ENCODE data around the gene ZNF319. TPM values are rescaled to one million over a fixed set of nuclear protein-coding genes. Genes with fewer than 3 reads are reported as not detected.

Gene ZNF319
- total and polyA plus RNA-seq, 2 of the 4 experiments (the other 2 are of a cell fraction) = 0.90 to 6.3 TPM

DNA sequence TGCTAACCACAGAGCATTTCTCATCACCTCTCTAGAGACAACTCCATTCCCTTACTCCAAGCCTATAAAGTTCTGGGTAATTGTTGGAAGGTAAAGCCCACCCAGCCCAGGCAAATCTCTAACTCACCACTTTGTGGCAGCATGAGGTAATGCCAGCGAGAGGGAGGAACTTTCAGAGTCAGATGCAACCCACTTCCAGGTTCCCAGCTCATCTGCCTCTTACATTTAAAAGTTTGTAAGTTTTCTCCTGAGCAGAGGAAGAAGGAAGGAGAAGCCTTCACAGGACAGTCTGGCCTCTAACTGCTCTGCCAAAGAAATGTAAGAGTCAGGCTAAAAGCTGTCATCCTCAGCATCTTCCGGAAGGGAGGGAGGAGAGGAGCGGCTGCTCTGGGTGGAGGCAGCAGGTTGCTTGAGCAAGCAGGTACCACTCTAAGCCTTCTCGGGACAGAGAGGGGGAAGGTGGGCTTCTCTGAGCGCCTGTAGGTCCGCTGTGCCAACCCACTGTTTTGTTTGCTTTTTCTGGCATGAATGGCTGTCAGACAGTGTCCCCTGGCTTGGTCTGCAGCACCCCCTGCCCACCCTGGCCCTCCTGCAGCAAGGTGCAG lies 1.0 kb downstream of the ZNF319 start:
- peak overlapping the region; percentile 85 for H3K4me2 ChIP-seq (ENCODE audit: low read depth, low read length)
- no peak for ATAC-seq (ENCODE audit: low read depth)
- peaks cover 40% of the 10 kb centered on the region; the same call in 1 of the 2 replicates for H3K36me3 ChIP-seq (ENCODE audit: control insufficient read depth, insufficient read depth, low read length)
- H3K56ac ChIP-seq (ENCODE audit: extremely low read depth, insufficient read depth, low read length) = no peak overlapping the region
- BruUV-seq (replicated peaks) = no TSS peak
- no peak overlapping the region for H2BK20ac ChIP-seq (ENCODE audit: low read depth, low read length)
- H2AK5ac ChIP-seq (ENCODE audit: low read depth, low read length) = peak overlapping the region; percentile 72
- H4K20me1 ChIP-seq (ENCODE audit: insufficient read depth, low read length) = peaks cover 14% of the 10 kb centered on the region
- no peak overlapping the region for H4K91ac ChIP-seq (ENCODE audit: insufficient read depth, low read depth, low read length)
- peaks cover 18 to 60% of the 10 kb centered on the region in 2 experiments for H3K79me1 ChIP-seq (ENCODE audit: low read depth in 1 of 2, low read length in 2 of 2)
- H3K23ac ChIP-seq (ENCODE audit: low read depth, low read length) = peak overlapping the region; percentile 13
- H2BK120ac ChIP-seq (ENCODE audit: low read depth, low read length) = no peak overlapping the region
- H2AK9ac ChIP-seq (replicated peaks; ENCODE audit: low read depth, low read length, poor library complexity) = peak overlapping the region; percentile 95
- no peak overlapping the region for H2BK15ac ChIP-seq (ENCODE audit: low read depth, low read length)
- H3K9me3 ChIP-seq (ENCODE audit: control insufficient read depth, insufficient read depth, low read length) = no peaks in the 10 kb centered on the region
- no peak overlapping the region for H4K5ac ChIP-seq (ENCODE audit: low read depth, low read length)
- H2AFZ ChIP-seq (replicated peaks; ENCODE audit: low read length, poor library complexity) = peak overlapping the region; percentile 93
- peak overlapping the region; percentile 33 for H2BK5ac ChIP-seq (ENCODE audit: low read depth, low read length, poor library complexity, severe bottlenecking)
- in situ Hi-C loops (cut with MboI; ENCODE audit: low sequenced_read_pairs) = no loop called here
- H3K9ac ChIP-seq (ENCODE audit: low read depth, low read length) = peak overlapping the region; percentile 77
- dilution Hi-C loops (cut with HindIII; ENCODE audit: low sequenced_read_pairs, unreplicated experiment) = no loop called here
- peak overlapping the region in 1 of 2 experiments; percentile 35; a peak in 1 of 4 replicates for H4K8ac ChIP-seq (ENCODE audit: low read depth in 2 of 2, low read length in 2 of 2)
- peak overlapping the region; percentile 70; the same call in 1 of the 2 replicates for H3K14ac ChIP-seq (replicated peaks; ENCODE audit: low read depth, low read length)
- peak overlapping the region; percentile 36 for H3K27ac ChIP-seq (ENCODE audit: insufficient read depth, low read length)
- WGBS, 2 experiments (ENCODE audit: extremely low coverage in 2 of 2, insufficient read length in 1 of 2) = no CpG with 5 or more reads among the region's 6 CpGs
- H3K4me3 ChIP-seq (ENCODE audit: insufficient read depth, low read depth, low read length) = peak overlapping the region; percentile 59
- H3K18ac ChIP-seq (ENCODE audit: low read depth, low read length) = no peak overlapping the region
- H3K4me1 ChIP-seq (ENCODE audit: control insufficient read depth, insufficient read depth, low read length) = peaks cover 12% of the 10 kb centered on the region
- TF ChIP-seq, protein P1, sequence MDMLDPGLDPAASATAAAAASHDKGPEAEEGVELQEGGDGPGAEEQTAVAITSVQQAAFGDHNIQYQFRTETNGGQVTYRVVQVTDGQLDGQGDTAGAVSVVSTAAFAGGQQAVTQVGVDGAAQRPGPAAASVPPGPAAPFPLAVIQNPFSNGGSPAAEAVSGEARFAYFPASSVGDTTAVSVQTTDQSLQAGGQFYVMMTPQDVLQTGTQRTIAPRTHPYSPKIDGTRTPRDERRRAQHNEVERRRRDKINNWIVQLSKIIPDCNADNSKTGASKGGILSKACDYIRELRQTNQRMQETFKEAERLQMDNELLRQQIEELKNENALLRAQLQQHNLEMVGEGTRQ (IDR thresholded peaks at IDR 0.05; ENCODE audit: low read depth, low read length) = no peak
- TF ChIP-seq MXI1 (IDR thresholded peaks at IDR 0.05; ENCODE audit: borderline replicate concordance, low read depth, low read length) (0 out of 2 replicates have a peak, but pooled peaks have one; percentile 17), RCOR1 (IDR thresholded peaks at IDR 0.05; ENCODE audit: insufficient replicate concordance, low read length) (no peak), ELK1 (IDR thresholded peaks at IDR 0.05; ENCODE audit: borderline replicate concordance, low read depth, low read length) (no peak), CHD1 (IDR thresholded peaks at IDR 0.05; ENCODE audit: low read depth, low read length) (no peak), MAZ (IDR thresholded peaks at IDR 0.05; ENCODE audit: borderline replicate concordance, low read depth, low read length) (no peak), CEBPB (IDR thresholded peaks at IDR 0.05; ENCODE audit: low read depth, low read length) (no peak), NFE2L2 (IDR thresholded peaks at IDR 0.05; ENCODE audit: low read depth, low read length) (no peak)
- TF ChIP-seq, protein P2, sequence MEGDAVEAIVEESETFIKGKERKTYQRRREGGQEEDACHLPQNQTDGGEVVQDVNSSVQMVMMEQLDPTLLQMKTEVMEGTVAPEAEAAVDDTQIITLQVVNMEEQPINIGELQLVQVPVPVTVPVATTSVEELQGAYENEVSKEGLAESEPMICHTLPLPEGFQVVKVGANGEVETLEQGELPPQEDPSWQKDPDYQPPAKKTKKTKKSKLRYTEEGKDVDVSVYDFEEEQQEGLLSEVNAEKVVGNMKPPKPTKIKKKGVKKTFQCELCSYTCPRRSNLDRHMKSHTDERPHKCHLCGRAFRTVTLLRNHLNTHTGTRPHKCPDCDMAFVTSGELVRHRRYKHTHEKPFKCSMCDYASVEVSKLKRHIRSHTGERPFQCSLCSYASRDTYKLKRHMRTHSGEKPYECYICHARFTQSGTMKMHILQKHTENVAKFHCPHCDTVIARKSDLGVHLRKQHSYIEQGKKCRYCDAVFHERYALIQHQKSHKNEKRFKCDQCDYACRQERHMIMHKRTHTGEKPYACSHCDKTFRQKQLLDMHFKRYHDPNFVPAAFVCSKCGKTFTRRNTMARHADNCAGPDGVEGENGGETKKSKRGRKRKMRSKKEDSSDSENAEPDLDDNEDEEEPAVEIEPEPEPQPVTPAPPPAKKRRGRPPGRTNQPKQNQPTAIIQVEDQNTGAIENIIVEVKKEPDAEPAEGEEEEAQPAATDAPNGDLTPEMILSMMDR (conservative IDR thresholded peaks at IDR 0.05; ENCODE audit: low read depth, low read length) = 0 out of 2 replicates have a peak, but pooled peaks have one; percentile 15
- peak overlapping the region; percentile 11 for H3K4ac ChIP-seq (ENCODE audit: low read depth, low read length)
- CTCF ChIA-PET = interaction anchor here (0.6 kb wide), 1 partner anchor 185 kb away, joined by 3 read pairs; no protein-coding TSS in a partner anchor
- POLR2A ChIA-PET (ENCODE audit: unreplicated experiment) = interaction anchor here (0.8 kb wide), 1 partner anchor 8 kb away, joined by 4 read pairs; no protein-coding TSS in a partner anchor
- intact Hi-C loops (cut with micrococcal nuclease) = no loop called here
- peaks cover 11% of the 10 kb centered on the region; the same call in 1 of the 2 replicates for H3K9me1 ChIP-seq (ENCODE audit: insufficient read depth, low read length)
- no peaks in the 10 kb centered on the region for H3K27me3 ChIP-seq (ENCODE audit: control insufficient read depth, insufficient read depth, low read length)
- DNase-seq = peak; percentile 33
